ENCODE measurements around the gene YWHAQ. TPM values are rescaled to one million over a fixed set of nuclear protein-coding genes. Genes with fewer than 3 reads are reported as not detected.
"Not testable (repeated sequence)": the region's sequence is repeated elsewhere in the genome, so short reads cannot be mapped to it uniquely, and the experiment has no call there.

Gene YWHAQ
- total RNA-seq, 4 donors from 2014 or later = 223 to 239 (median 230) TPM

GRCh38 chr2:9599430-9599829 lies 31.4 kb downstream of the YWHAQ start:
- H3K36me3 ChIP-seq = peaks cover 0 to 30% (median 19%) of the 10 kb centered on the region in 4 donors
- intact Hi-C loops (cut with DNase I) = no loop called here
- H3K4me1 ChIP-seq = peaks cover 14 to 26% (median 23%) of the 10 kb centered on the region in 4 donors
- no peak for TF ChIP-seq POLR2A (IDR thresholded peaks at IDR 0.05; ENCODE audit: low read depth)
- no peak for TF ChIP-seq CTCF (IDR thresholded peaks at IDR 0.05)
- no peak for TF ChIP-seq EP300 (IDR thresholded peaks at IDR 0.05)
- TF ChIP-seq POLR2AphosphoS5 (IDR thresholded peaks at IDR 0.05) = no peak
- no peak for DNase-seq (ENCODE audit: extremely low spot score)
- H3K9me3 ChIP-seq = peaks cover 0 to 14% (median 6%) of the 10 kb centered on the region in 4 donors
- H3K27me3 ChIP-seq = no peaks in the 10 kb centered on the region
- WGBS = 94% methylated on average over 1 of the region's 1 CpG
- H3K4me3 ChIP-seq = no peak overlapping the region
- H3K27ac ChIP-seq (replicated peaks in 1 of 4) = no peak overlapping the region

- Histone ChIP-seq H3K9me3 (peaks cover 0 to 14% (median 6%) of the 10 kb centered on the region in 4 donors), H3K27me3 (no peaks in the 10 kb centered on the region), H3K36me3 (peaks cover 0 to 32% (median 19%) of the 10 kb centered on the region in 4 donors), H3K4me1 (peaks cover 26 to 49% (median 46%) of the 10 kb centered on the region in 4 donors), H3K27ac (replicated peaks in 1 of 4) (no peak overlapping the region), H3K4me3 (no peak overlapping the region)
- no peak for DNase-seq (ENCODE audit: extremely low spot score)
- 94% methylated on average over 10 of the region's 10 CpGs for WGBS
- intact Hi-C loops (cut with DNase I) = no loop called here
- TF ChIP-seq CTCF (IDR thresholded peaks at IDR 0.05) = no peak
Observed at GRCh38 chr2:9596621-9597311, 34.0 kb downstream of the YWHAQ start.

- Histone ChIP-seq H3K27ac (replicated peaks in 1 of 4) (peak overlapping the region in 1 of 4 donors; percentile 30), H3K4me3 (no peak overlapping the region), H3K27me3 (no peaks in the 10 kb centered on the region), H3K36me3 (peaks cover 0 to 31% (median 16%) of the 10 kb centered on the region in 4 donors), H3K4me1 (peaks cover 26 to 49% (median 46%) of the 10 kb centered on the region in 4 donors), H3K9me3 (peaks cover 0 to 14% (median 6%) of the 10 kb centered on the region in 4 donors)
- DNase-seq (ENCODE audit: extremely low spot score) = no peak
- intact Hi-C loops (cut with DNase I) = no loop called here
- WGBS = 85% methylated on average over 2 of the region's 2 CpGs
- TF ChIP-seq POLR2AphosphoS5 (IDR thresholded peaks at IDR 0.05) (no peak), POLR2A (IDR thresholded peaks at IDR 0.05; ENCODE audit: low read depth) (no peak), EP300 (IDR thresholded peaks at IDR 0.05) (no peak), CTCF (IDR thresholded peaks at IDR 0.05) (no peak)
Observed at GRCh38 chr2:9595746-9596145, 35.1 kb downstream of the YWHAQ start.

GRCh38 chr2:9595256-9595655 lies 35.5 kb downstream of the YWHAQ start:
- 68% methylated on average over 6 of the region's 6 CpGs for WGBS
- H3K27me3 ChIP-seq; DNase-seq (ENCODE audit: extremely low spot score); intact Hi-C loops (cut with DNase I); H3K4me3 ChIP-seq: not testable (repeated sequence)
- peak overlapping the region in 3 of 4 donors; percentile 30 to 57 (median 40) for H3K27ac ChIP-seq (replicated peaks in 1 of 4)
- H3K36me3 ChIP-seq = peaks cover 0 to 26% (median 14%) of the 10 kb centered on the region in 4 donors
- H3K4me1 ChIP-seq = peaks cover 26 to 49% (median 46%) of the 10 kb centered on the region in 4 donors
- peaks cover 0 to 14% (median 6%) of the 10 kb centered on the region in 4 donors for H3K9me3 ChIP-seq

GRCh38 chr2:9594366-9595054 lies 36.3 kb downstream of the YWHAQ start:
- intact Hi-C loops (cut with DNase I) = no loop called here
- Histone ChIP-seq H3K36me3 (peaks cover 0 to 25% (median 8%) of the 10 kb centered on the region in 4 donors), H3K27me3 (no peaks in the 10 kb centered on the region), H3K4me1 (peaks cover 26 to 49% (median 46%) of the 10 kb centered on the region in 4 donors), H3K4me3 (no peak overlapping the region), H3K9me3 (peaks cover 0 to 9% (median 3%) of the 10 kb centered on the region in 4 donors), H3K27ac (replicated peaks in 1 of 4) (peak overlapping the region; percentile 17 to 57 (median 32))
- TF ChIP-seq CTCF (IDR thresholded peaks at IDR 0.05) (no peak), POLR2A (IDR thresholded peaks at IDR 0.05; ENCODE audit: low read depth) (no peak), EP300 (IDR thresholded peaks at IDR 0.05) (no peak), POLR2AphosphoS5 (IDR thresholded peaks at IDR 0.05) (no peak)
- no peak for DNase-seq (ENCODE audit: extremely low spot score)
- WGBS = 63% methylated on average over 2 of the region's 2 CpGs
